SIG-M5 treated with dmso at 0.1 percent for 504 hours (cell line): Measurements from ENCODE around the gene FGD6.

Experiments used
- DNase-seq: peaks from one replicate; lab custom pipeline; 2025; ENCODE audit not compliant: unreplicated experiment; lab: John Stamatoyannopoulos, UW

FGD6 gene

DNA sequence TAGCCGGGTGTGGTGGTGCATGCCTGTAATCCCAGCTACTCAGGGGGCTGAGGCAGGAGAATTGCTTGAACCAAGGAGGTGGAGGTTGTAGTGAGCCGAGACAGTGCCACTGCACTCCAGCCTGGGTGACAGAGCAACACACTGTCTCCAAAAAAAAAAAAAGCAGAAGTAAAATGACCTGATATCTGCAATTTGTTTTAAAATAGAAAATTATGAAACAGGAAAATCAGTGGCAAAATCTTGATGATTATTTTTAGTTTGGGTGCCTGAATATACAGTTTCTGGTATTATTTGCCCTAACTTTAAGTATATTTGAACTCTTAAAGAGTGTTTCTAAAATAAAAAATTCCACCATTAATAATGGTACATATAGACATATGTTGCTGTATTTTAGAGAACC lies 121.4 kb downstream of the FGD6 start:
- peak; percentile 67 for DNase-seq

DNA sequence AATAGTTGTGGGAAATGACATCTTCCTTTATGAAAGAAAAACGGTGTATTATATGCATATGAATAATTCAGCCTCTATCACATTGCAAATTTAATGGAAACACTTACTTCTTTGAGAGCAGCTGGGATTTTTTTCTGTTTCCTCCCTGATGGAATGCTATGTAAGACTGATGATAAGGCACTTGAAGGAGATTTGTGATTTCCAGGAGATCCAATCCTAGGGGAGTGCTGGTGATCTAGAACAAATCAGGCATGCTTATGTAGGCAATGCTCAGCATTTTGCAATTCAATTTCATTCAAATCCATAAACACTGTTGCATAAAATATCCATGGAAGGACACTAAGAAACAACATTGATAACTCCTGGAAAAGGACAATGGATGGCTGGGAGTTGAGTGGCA lies 127.8 kb downstream of the FGD6 start:
- no peak for DNase-seq

DNA sequence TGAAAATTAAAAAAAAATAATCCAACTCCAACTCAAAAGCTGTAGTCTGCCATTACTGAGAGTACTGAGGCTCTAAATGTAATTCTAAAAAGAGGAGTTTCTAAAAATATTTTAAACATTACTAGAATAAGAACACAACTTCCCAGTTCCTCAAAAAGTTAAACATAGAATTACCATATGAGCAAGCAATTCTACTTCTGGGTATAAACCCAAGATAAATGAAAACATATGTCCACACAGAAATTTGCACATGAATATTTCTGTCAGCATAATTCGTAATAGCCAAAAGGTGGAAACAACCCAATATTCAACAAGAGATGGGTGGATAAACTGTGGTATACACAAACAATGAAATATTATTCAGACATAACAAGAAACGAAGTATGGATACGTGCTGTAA lies 128.9 kb downstream of the FGD6 start:
- DNase-seq: peak; percentile 64

DNA sequence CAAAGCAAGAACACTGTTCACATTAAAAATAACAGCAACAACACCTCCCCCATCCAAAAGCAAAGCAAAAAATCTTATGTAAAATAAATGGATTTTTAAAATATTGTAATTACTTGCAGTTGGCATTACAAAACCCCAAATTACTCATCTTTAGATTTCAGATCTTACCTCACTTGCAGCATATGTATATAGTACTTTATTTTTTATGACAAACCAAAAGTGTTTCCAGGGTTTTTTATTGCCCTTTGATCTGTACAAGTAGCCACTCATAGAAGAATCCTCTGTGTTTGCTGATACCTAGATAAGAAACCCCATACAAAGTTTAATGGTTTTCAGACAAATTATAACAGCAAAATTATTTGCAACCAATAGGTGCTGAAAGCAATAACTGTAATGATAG lies 131.7 kb downstream of the FGD6 start:
- no peak for DNase-seq

DNA sequence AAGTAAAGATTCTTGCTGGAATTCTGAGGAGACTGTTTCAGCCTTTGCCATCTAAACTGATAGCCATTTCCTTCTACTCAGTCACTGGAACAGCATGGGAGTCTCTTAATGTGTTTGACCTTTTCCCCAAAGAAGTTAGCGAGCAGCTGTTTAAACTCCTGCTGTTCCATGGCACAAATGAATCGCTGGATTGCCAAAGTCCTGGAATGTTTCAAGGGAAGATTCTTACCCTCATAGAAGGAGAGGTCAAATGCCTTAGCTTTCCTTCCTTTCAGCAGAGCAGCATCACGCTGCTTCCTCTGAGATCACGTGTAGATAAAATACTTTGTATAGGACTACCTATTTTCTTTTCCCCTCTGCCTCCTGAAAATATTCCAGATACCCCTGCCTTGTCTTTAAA lies 133.3 kb downstream of the FGD6 start:
- no peak for DNase-seq

DNA sequence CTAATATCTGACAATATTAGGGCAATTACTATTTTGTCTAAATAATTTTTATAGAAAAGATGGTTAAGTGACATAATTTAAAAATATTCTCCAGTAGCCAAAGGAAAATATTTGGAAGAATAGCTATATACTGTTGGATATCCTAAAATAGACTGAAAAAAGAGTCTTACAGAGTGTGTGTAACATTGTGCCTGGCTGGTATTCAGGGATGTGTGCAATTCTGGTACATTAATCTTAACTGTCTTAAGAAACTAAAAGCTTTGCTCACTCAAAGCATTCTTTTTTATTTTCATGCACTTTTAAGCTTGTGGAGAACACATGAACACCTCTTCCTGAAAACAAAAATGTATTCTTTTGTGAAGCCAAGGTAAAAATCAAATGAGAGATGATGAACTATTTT lies 133.8 kb downstream of the FGD6 start:
- no peak for DNase-seq

DNA sequence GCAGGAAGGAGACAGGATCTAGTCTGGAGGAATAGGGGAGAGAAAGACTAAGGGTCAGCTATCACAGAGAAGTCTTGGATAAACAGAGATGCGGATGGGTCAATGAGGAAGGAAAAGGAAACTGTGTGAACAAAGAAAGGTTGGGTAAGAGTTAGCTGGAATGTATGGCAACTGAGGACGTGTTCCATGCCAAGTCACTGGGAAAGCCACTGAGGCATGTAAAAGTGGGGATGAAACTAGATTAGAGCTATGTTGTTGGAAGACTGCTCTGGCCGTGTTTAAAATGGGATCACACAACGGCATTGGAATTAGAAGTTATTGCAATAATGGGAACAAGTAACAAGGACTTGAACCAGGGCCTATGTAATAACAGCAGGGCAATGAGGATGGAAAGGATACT lies 139.9 kb downstream of the FGD6 start:
- DNase-seq: no peak

DNA sequence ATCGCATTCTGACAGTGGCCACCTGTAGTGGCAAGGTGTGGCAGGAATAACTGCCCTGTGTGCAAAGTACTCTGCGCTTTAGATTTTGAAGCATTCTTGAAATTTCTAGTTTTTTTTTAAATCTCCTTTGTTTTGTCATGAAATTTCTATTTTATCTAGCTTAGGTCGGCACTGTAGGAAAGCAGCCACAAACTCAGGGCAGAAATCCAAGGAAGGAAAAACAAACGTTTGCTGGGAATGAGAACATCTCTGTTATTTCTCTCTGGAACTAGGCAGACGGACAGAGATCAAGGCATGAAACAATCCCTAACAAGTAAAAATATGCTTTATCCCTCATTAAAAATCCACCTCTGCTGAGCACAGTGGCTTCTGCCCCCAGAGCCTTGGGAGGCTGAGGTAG lies 142.5 kb downstream of the FGD6 start:
- no peak for DNase-seq

DNA sequence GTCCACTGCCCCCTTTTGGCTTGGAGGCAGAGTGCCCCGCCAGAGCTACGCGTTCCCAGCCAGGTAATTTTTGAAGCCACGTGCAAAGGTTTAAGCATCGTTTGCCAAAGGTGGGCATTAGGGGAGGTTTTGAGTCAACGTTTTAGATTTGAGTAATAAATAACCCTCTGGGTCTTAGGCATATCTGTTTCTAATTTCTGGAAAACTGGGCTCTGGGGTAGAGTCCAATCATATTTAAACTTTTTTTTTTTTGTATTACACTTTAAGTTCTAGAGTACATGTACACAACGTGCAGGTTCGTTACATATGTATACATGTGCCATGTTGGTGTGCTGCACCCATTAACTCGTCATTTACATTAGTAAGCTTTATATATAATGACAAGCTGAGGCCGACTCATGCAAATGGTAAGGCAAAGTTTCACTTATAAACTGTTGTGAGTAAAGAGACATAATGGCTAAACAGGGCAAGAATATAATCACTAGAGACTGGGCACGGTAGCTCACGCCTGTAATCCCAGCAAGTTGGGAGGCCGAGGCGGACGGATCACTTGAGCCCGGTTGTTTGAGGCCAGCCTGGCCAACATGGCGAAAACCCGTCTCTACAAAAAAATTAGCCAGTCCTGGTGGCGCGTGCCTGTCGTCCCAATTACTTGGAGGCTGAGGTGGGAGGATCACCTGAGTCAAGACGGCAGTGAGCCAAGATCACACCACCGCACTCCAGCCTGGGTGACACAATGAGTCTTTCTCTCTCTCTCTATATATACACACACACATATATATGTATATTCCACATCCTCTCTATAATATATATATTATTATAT lies 143.4 kb downstream of the FGD6 start:
- DNase-seq: no peak

DNA sequence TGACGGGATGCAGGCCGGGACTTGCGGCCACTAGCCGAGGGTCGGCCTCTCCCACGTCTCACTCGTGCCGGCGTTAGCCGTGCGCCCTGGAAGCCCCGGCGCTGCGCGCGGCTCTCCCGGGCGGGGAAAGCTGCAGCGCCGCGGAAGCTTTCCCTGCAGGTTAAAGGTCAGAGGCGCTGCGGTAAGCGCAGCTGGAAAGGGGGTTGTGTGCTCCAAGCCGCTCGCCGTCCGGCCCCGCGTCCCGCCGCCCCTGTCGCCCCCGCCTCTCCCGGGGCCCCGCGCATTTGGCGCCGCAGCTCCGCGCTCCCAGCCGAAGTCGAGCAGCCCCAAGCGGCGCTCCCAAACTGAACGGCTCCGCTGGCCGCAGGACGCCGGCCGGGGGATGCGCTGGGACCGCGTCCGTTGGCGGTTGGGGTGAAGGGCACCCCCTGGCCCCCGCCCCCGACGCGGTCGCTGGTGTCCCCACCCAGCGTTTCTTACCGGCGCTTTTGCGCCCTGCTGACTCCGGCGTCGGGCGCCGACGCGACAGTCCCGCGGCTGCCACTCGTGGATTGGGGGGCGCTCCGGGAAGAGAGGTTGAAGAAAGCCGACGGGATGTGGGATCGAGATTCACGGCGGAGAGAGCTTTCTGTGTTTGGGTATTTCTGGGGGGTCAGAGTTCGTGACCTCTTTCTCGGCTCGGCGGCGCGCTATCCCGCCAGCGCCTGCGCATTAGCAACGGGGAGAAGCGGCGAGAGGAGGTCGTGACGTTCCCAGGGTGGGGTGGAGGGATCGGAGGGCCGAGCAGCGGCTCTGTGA lies 144.2 kb downstream of the FGD6 start, which contains the start of gene NR2C1:
Gene NR2C1, minus strand, starts transcription at position 719 of the 798 bp plus-strand sequence. CDS start 6,234 bp downstream, outside the sequence.
- peak; percentile 94 for DNase-seq

DNA sequence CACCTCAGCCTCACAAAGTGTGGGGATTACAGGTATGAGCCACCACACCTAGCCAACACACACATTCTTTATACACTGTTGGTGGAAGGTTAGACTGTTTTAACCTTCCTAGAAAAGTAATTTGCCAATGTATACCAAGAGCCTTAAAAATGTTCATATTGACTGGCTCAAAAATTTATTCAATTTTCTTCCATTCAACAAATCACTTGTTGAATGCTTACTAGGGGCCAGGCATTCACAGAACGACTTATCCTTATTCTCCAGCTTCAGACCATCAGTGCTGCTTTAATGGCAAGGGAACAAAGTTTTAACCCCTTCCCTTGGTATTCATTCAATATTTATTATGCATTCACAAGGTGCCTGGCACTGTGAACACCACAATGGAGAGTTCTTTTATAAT lies 146.9 kb downstream of the FGD6 start:
- no peak for DNase-seq

DNA sequence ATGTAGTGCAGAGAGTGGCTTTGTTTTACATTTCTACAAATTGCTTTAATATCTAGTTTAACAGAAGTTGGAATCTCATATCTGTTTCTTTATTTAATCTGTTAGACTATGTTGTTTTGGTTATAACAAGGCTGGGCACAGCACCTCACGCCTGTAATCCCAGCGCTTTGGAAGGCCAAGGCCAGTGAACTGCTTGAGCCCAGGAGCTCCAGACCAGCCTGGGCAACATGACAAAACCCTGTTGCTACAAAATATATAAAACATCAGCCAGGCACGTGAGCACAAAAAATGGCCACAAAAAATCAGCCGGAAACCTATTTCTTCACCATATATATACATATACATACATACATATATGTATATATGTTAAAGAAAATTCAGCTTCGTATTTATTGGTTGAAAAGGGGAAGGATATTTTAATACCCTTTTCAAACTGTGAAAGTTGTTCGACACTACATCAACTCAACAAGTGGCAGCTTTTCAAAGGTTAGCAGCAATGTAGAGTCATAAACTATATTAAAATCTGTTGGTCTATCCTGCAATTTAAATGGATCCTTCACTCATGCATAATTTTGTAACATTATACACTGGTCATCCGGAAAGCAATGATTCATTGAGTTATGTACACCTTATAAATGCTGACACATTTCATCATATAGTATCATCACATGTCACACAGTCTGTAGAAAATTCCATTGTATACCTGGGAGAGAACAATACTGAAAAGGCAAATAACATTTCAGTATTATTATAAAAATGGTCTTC lies 151.0 kb downstream of the FGD6 start:
- DNase-seq: no peak

DNA sequence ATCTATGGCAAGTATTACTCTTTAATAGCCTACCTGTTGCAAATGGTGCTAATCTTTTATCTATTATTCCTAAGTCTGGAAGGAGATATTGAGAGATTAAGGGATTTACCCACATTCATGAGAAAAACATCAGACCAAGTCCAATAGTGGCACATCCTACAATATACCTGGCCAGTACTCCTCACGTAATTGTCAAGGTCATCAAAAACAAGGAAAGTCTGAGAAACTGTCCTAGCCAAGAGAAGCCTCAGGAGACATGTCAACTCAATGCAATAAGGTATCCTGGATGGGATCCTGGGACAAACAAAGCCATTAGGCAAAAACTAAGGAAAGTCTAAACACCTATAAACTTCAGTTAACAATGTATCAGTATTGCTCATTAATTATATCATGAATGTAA lies 156.3 kb downstream of the FGD6 start:
- DNase-seq: no peak

DNA sequence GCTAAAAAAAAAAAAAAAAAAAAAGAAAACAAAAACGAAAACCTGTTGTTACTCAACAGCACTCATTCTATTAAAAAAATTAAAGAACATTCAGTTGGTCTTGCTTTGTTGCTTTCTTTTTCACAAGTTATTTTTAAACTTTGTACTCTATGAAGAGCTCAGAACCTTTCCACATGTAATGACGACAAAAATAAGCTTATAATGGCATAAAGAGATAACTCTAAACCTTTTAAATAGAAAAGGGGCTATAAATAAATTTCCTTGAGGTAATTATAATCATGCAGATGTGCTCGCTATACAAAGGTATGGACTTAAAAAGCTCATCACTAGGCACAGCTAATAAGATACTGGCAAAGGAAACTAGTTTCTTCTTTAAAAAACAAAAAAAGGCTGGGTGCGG lies 157.3 kb downstream of the FGD6 start:
- DNase-seq: no peak

DNA sequence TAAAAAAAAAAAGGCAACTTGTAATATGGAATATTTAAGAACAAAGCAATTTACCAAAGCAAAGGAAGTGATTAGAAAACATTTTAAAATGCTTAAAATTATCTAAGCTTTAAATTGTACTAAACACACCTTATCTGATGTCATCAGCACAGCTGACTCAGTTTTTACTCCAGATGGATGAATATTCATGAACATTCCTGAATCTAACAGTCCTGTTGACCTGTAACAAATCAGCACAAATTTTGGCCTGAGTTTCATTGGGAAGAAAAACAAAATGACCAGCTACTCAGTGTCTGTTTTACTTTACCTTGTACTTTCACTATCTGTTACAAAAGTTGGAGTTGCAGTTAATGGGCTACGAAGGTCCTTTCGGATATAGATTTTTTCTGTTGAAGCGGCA lies 159.8 kb downstream of the FGD6 start:
- DNase-seq: no peak

DNA sequence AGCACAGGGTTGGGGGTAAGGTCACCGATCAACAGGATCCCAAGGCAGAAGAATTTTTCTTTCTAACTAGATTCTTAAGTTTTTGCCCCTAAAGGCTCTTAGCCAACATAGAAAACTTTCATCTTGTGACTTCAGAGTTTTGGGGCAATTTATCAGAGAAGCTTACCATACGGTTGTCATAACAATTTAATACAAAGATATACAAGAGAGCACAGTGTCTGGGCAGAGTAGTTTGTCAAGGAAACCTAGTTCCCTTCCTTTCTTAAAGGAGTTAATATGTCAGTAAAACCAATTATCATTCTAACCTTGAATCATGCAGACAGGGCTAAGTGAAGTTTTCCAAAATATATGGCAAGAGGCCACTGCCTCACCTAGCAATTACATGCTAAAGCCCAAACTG lies 162.2 kb downstream of the FGD6 start:
- DNase-seq: no peak

DNA sequence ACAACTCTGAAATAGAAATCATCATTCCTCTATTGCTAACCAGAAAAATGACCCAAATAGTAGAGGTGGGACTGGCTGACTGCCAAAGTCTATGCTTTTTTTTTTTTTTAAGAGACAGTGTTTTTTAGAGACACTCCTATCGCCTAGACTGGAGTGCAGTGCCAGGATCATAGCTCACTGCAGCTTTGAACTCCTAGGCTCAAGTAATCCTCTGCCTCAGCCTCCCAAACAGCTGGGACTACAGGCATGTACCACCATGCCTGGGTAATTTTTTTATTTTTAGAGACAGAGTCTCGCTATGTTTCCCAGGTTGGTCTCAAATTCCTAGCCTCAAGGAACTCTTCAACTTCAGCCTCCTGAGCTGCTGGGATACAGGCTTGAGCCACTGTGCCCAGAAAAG lies 163.1 kb downstream of the FGD6 start:
- DNase-seq: no peak

DNA sequence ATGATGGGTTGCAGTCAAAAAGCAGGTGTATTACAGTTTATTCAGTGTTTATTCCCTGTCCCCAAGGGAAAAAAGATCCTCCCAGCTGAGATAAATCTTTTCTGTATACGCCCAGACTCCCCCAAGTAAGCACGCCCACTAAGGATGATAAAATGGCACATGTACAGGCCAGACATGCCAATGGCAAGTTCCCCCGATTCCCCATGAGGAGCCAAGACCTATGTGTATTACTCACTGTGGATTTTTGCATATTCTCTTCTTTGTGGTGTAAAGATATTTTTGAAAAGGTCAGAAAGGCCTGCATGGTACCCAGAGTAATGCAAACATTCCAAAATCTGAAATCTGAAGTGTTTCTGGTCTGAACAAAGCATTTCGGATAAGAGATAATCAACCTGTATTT lies 166.0 kb downstream of the FGD6 start:
- no peak for DNase-seq

DNA sequence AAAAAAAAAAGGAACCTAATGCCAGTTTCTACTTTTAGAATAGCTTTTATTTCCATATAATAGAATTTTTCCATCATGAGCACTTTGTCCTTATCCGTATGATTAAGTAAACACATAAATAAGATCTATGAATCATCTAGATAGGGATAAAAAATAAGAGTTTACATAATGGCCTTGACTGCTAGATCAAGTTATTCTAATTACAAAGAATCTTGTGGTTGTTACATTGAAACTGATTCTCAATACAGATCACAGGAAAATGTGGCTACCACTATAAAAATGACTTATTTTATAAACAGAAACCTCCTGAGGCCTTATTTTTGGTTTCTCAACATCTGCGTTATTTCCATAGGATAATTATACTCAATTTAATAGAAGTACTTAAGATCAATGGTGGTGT lies 179.4 kb downstream of the FGD6 start:
- DNase-seq: no peak

DNA sequence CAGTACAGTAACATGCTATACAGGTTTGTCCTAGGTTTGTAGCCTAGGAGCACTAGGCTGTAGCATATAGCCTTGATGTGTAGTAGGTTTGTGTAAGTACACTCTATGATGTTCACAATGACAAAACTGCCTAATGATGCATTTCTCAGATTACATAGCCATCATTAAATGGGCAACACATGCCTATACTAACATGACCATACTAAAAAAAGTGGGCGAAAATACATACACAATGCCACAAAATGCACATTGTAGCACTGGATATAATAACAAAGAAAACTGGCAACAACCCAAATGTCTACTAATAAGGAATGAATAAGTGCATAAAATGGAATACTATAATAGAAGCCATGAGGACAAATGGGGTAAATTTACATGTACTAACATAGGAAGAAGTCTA lies 182.5 kb downstream of the FGD6 start:
- no peak for DNase-seq
